RWPE1 (cell line): Measurements from ENCODE around the gene PSMD1.

Experiments
- CTCF ChIA-PET: fragments of 350-600 bp; sonication (Branson Sonifier 250); formaldehyde crosslinking; extraction: SDS; loops from one replicate; lab custom pipeline; 2021; lab: Yijun Ruan, JAX
- POLR2A ChIA-PET: fragments of 400-600 bp; formaldehyde crosslinking; extraction: SDS; loops from one replicate; lab custom pipeline; 2020; ENCODE audit warnings: antibody characterized with exemption; ENCODE audit not compliant: low non-redundant PET; lab: Yijun Ruan, JAX
- DNase-seq: peaks from one replicate; pipeline ENCODE4 v3.0.0; 2012; ENCODE audit warnings: low spot score
- H3K27ac ChIP-seq: fragments of 450-650 bp; 2 replicates; pipeline ENCODE4 v1.5.1; 2017
- CTCF ChIP-seq: fragments of 450-650 bp; conservative IDR thresholded peaks from 2 replicates; pipeline ENCODE4 v1.5.1; 2017; ENCODE audit warnings: low read depth, mild to moderate bottlenecking

The PSMD1 gene

GRCh38 chr2:231204146-231204545 lies 147.5 kb downstream of the PSMD1 start:
- CTCF ChIA-PET = interaction anchor here (0.6 to 0.8 kb wide), 2 partner anchors 204 to 444 kb away, joined by 3 to 7 read pairs; no protein-coding TSS in a partner anchor
- H3K27ac ChIP-seq = no peak overlapping the region
- POLR2A ChIA-PET = no interaction called here
- DNase-seq = no peak
- TF ChIP-seq CTCF = no peak

DNA sequence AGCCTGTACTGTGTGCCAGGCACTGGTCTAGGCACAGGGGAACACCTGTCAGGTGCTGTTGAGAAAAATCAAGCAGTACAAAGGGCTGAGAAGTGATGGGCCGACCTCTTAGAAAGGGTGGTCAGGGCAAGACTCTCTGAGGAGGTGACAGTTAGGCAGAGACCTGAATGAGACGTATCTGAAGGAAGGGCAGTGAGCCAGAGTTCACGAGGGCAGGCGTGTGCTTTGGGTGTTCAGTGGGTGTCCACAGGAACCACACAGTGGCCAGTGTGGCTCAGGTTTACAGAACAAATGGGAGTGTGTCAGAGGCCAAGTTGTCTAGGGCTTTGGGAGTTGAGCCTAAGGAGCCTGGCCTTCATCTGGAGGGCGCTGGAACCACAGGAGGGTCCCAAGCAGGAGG lies 147.9 kb downstream of the PSMD1 start:
- DNase-seq = no peak
- ChIA-PET CTCF (no interaction called here), POLR2A (no interaction called here)
- no peak for TF ChIP-seq CTCF
- H3K27ac ChIP-seq = no peak overlapping the region

- no peak for TF ChIP-seq CTCF
- no peak overlapping the region for H3K27ac ChIP-seq
- POLR2A ChIA-PET = interaction anchor here (0.7 kb wide), 1 partner anchor 1049 kb away, joined by 3 read pairs; no protein-coding TSS in a partner anchor
- CTCF ChIA-PET = no interaction called here
- no peak for DNase-seq
Measured at GRCh38 chr2:231207734-231208133, 151.1 kb downstream of the PSMD1 start.

DNA sequence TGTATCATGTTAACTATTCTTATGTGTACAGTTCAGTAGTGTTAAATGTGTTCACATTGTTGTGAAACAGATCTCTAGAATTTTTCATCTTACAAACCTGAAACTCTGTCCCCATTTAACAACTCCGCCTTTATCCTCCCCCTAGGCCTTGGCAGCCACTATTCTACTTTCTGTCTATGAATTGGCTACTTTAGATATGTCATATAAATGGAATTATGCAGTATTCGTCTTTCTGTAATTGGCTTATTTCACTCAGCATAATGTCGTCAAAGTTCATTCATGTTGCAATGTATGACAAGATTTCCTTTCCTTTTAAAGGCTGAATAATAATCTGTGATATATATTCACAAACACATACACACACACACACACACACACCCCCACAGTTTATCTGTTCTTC lies 154.1 kb downstream of the PSMD1 start:
- no peak overlapping the region for H3K27ac ChIP-seq
- no peak for DNase-seq
- CTCF ChIA-PET = no interaction called here
- TF ChIP-seq CTCF = no peak
- POLR2A ChIA-PET = no interaction called here

DNA sequence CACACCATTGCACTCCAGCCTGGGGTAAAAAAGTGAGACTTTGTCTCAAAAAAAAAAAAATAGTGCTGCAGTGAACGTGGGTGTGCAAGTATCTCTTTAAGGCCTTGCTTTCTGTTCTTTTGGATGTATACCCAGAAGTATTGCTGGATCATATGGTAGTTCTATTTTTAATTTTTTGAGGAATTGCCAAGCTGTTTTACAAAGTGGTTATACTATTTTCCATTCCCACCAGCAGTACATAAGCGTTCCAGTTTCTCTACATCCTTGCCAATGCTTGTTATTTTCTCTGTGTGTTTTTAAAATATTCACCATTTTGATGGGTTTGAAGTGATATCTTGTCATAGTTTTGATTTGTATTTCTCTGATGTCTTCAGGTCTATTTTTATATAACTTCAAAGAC lies 154.8 kb downstream of the PSMD1 start:
- no peak for DNase-seq
- no peak overlapping the region for H3K27ac ChIP-seq
- CTCF ChIA-PET = interaction anchor here (0.7 kb wide), 1 partner anchor 1057 kb away, joined by 7 read pairs; no protein-coding TSS in a partner anchor
- TF ChIP-seq CTCF = no peak
- POLR2A ChIA-PET = interaction anchor here (0.6 kb wide), 1 partner anchor 312 kb away, joined by 3 read pairs; no protein-coding TSS in a partner anchor

GRCh38 chr2:231212329-231212845 lies 155.7 kb downstream of the PSMD1 start:
- TF ChIP-seq CTCF = no peak
- no peak for DNase-seq
- no peak overlapping the region for H3K27ac ChIP-seq
- ChIA-PET CTCF (interaction anchor here (0.5 to 0.6 kb wide), 2 partner anchors 19 to 200 kb away, joined by 3 to 10 read pairs; no protein-coding TSS in a partner anchor), POLR2A (no interaction called here)
